ENCODE measurements around the gene SPRR1A. TPM values are rescaled to one million over a fixed set of nuclear protein-coding genes. Genes with fewer than 3 reads are reported as not detected.

SPRR1A gene
- total and polyA plus RNA-seq, 10 of the 15 experiments (the other 5 are each of a cell fraction or from before 2014, with no cell fraction given), result not detected

DNA sequence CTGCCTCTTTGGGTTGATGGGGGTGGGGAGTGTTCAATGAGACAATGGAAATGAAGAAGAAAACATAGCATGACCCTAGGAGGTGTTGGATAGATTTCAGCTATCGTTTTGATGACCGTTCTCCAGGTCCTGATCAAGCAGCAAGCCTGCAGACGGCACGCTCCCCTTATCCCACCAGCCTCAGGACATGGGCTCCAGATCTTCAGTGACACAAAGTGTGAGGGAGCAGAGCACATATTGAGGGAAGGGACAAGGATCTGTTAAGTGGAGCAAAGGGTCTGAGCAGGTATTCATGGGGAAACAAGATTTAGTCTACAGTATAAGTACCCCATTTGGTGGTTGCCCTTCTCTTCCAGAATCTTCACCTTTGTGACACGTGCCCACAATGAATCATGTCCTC lies 32.2 kb upstream of the SPRR1A start:
- Histone ChIP-seq H3K9me3 (replicated peaks; ENCODE audit: control insufficient read depth, insufficient read depth, low read length) (no peaks in the 10 kb centered on the region), H3K79me2 (ENCODE audit: control insufficient read depth, insufficient read depth, low read length) (no peaks in the 10 kb centered on the region), H2AFZ (ENCODE audit: control insufficient read depth, low read depth, low read length) (no peak overlapping the region), H3K4me3 (no peak overlapping the region), H4K20me1 (ENCODE audit: control insufficient read depth, insufficient read depth) (no peaks in the 10 kb centered on the region), H3K4me1 (ENCODE audit: control insufficient read depth, insufficient read depth, low read length) (no peaks in the 10 kb centered on the region), H3K4me2 (ENCODE audit: control insufficient read depth, insufficient read depth) (no peak overlapping the region), H3K36me3 (ENCODE audit: control insufficient read depth in 2 of 2, insufficient read depth in 2 of 2, low read length in 1 of 2) (no peaks in the 10 kb centered on the region), H3K9ac (ENCODE audit: control insufficient read depth, insufficient read depth, low read length) (no peak overlapping the region), H3K27me3 (replicated peaks in 1 of 2; ENCODE audit: control insufficient read depth in 2 of 2, insufficient read depth in 2 of 2, low read length in 1 of 2) (no peaks in the 10 kb centered on the region; a peak in 3 of 4 replicates), H3K27ac (ENCODE audit: control insufficient read depth, insufficient read depth) (no peak overlapping the region)
- no TSS peak for BruUV-seq (replicated peaks)
- WGBS (ENCODE audit: insufficient coverage, insufficient replicate concordance, low lambda C conversion rate, missing lambda C conversion rate), result 21% methylated on average over 5 of the region's 5 CpGs
- CTCF ChIA-PET, result no interaction called here
- FAIRE-seq (no peak), ATAC-seq (no peak), DNase-seq (ENCODE audit: low read depth, low spot score) (no peak)
- POLR2A ChIA-PET, result no interaction called here
- RAD21 ChIA-PET (ENCODE audit: unreplicated experiment), result no interaction called here
- SMC1A ChIA-PET (ENCODE audit: uncharacterized antibody, unreplicated experiment), result no interaction called here
- intact Hi-C loops (cut with micrococcal nuclease; ENCODE audit: unreplicated experiment), result no loop called here
- in situ Hi-C loops (cut with MboI), result no loop called here
- TF ChIP-seq, protein P1, sequence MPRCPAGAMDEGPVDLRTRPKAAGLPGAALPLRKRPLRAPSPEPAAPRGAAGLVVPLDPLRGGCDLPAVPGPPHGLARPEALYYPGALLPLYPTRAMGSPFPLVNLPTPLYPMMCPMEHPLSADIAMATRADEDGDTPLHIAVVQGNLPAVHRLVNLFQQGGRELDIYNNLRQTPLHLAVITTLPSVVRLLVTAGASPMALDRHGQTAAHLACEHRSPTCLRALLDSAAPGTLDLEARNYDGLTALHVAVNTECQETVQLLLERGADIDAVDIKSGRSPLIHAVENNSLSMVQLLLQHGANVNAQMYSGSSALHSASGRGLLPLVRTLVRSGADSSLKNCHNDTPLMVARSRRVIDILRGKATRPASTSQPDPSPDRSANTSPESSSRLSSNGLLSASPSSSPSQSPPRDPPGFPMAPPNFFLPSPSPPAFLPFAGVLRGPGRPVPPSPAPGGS (IDR thresholded peaks at IDR 0.05; ENCODE audit: borderline replicate concordance, insufficient read depth, low read depth, low read length, poor library complexity, severe bottlenecking), result no peak
- TF ChIP-seq POLR2AphosphoS2 (IDR thresholded peaks at IDR 0.05; ENCODE audit: low read depth, low read length) (no peak), SIX5 (IDR thresholded peaks at IDR 0.05; ENCODE audit: low read depth, low read length, severe bottlenecking) (no peak), MXI1 (IDR thresholded peaks at IDR 0.05; ENCODE audit: low read depth, low read length) (no peak), SP1 (IDR thresholded peaks at IDR 0.05; ENCODE audit: low read depth, low read length) (no peak), PML (IDR thresholded peaks at IDR 0.05; ENCODE audit: low read length) (no peak), YY1 (IDR thresholded peaks at IDR 0.05; ENCODE audit: low read depth, low read length) (no peak), YBX1 (IDR thresholded peaks at IDR 0.05) (no peak), BACH1 (IDR thresholded peaks at IDR 0.05; ENCODE audit: borderline replicate concordance) (no peak), SMAD5 (IDR thresholded peaks at IDR 0.05; ENCODE audit: low read depth) (no peak), HDAC2 (IDR thresholded peaks at IDR 0.05) (no peak), TARDBP (IDR thresholded peaks at IDR 0.05; ENCODE audit: borderline replicate concordance) (no peak), RBBP5 (conservative IDR thresholded peaks at IDR 0.05) (no peak), ZBTB4 (CRISPR knock-in tag; IDR thresholded peaks at IDR 0.05) (no peak), JUNB (IDR thresholded peaks at IDR 0.05) (no peak)
- TF ChIP-seq, protein P2, sequence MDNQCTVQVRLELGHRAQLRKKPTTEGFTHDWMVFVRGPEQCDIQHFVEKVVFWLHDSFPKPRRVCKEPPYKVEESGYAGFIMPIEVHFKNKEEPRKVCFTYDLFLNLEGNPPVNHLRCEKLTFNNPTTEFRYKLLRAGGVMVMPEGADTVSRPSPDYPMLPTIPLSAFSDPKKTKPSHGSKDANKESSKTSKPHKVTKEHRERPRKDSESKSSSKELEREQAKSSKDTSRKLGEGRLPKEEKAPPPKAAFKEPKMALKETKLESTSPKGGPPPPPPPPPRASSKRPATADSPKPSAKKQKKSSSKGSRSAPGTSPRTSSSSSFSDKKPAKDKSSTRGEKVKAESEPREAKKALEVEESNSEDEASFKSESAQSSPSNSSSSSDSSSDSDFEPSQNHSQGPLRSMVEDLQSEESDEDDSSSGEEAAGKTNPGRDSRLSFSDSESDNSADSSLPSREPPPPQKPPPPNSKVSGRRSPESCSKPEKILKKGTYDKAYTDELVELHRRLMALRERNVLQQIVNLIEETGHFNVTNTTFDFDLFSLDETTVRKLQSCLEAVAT (IDR thresholded peaks at IDR 0.05), result no peak
- TF ChIP-seq, protein P3, sequence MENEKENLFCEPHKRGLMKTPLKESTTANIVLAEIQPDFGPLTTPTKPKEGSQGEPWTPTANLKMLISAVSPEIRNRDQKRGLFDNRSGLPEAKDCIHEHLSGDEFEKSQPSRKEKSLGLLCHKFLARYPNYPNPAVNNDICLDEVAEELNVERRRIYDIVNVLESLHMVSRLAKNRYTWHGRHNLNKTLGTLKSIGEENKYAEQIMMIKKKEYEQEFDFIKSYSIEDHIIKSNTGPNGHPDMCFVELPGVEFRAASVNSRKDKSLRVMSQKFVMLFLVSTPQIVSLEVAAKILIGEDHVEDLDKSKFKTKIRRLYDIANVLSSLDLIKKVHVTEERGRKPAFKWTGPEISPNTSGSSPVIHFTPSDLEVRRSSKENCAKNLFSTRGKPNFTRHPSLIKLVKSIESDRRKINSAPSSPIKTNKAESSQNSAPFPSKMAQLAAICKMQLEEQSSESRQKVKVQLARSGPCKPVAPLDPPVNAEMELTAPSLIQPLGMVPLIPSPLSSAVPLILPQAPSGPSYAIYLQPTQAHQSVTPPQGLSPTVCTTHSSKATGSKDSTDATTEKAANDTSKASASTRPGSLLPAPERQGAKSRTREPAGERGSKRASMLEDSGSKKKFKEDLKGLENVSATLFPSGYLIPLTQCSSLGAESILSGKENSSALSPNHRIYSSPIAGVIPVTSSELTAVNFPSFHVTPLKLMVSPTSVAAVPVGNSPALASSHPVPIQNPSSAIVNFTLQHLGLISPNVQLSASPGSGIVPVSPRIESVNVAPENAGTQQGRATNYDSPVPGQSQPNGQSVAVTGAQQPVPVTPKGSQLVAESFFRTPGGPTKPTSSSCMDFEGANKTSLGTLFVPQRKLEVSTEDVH (IDR thresholded peaks at IDR 0.05; ENCODE audit: low read depth, partially characterized antibody), result no peak

All from GM12878 (cell line).